Left ventricle myocardium superior (tissue), 1 donor: ENCODE results near the gene LINS1. TPM values are rescaled to one million over a fixed set of nuclear protein-coding genes. Genes with fewer than 3 reads are reported as not detected.
"Not testable (repeated sequence)": the region's sequence is repeated elsewhere in the genome, so short reads cannot be mapped to it uniquely, and the experiment has no call there.

Experiments used
- ATAC-seq: fragments of 200-7000 bp; cut with Tn5 transposase; one replicate; pipeline ENCODE4 v1.9.1; 2020; ENCODE audit warnings: mild to moderate bottlenecking, moderate library complexity
- DNase-seq: peaks from one replicate; pipeline ENCODE4 v3.0.0-alpha.2; 2020
- intact Hi-C: fragments of 100-400 bp; cut with micrococcal nuclease; formaldehyde crosslinking; loops from one replicate; pipeline ENCODE4 v1.11.0; 2022
- total RNA-seq: library from RNA; stranded (reverse); fragmentation: NEBNext Ultra II Directional; extraction: Animal tissue kit (Norgen Biotek cat#: 25700); gene quantifications from one replicate; pipeline ENCODE4 v1.2.1, GENCODE V29; 2021
- donor health status: DM: no; HTN: yes; CAD: no; lungs with severe emphysema.

The LINS1 gene
- total RNA-seq, 1 donor from 2014 or later = 7.7 TPM

DNA sequence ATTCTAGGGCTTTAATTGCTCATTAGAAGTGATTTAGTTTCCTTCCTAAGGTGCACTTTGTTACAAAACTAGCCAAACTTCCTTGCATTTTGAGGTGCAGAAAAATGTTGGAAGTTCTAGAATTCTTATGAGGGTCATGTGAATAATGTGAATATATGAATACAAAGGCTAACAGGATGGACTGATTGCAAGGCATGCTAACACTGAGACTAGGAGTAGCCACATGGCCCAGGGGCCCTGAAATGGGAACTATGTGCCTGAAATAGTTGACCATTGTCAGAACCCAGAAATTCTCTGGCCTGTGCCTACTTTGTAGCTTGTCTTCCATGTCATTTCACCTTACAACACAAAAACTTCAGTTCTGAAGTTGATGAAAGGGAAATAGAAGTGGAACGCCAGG, 11.2 kb upstream of the LINS1 start:
- DNase-seq = no peak
- intact Hi-C loops = no loop called here
- no peak for ATAC-seq

DNA sequence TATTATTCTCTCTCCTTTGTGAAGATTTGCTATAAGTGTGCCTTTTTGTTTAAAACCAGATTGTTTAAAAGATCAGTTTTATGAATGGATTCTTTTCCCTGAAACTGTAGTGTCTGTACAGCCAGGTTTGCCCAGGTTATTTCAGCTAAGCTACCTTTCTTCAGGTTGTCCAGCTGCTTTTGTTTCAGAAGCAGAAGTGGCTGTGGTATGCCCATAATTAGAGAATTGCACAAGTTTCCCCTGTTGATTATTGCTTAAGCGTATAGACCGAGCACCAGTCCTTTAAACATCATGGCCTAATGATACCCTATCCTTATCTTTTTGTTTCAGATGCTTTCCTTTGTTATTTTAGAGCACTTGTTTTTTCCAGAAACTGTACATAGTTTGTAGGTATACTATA, 10.6 kb upstream of the LINS1 start:
- intact Hi-C loops = no loop called here
- ATAC-seq = no peak

GRCh38 chr15:100602823-100603393, 924 bp upstream of the LINS1 start:
- intact Hi-C loops = no loop called here
- ATAC-seq (no peak), DNase-seq (no peak)

More for the DNA sequence above, 10.6 kb upstream of the LINS1 start:
- DNase-seq = no peak

DNA sequence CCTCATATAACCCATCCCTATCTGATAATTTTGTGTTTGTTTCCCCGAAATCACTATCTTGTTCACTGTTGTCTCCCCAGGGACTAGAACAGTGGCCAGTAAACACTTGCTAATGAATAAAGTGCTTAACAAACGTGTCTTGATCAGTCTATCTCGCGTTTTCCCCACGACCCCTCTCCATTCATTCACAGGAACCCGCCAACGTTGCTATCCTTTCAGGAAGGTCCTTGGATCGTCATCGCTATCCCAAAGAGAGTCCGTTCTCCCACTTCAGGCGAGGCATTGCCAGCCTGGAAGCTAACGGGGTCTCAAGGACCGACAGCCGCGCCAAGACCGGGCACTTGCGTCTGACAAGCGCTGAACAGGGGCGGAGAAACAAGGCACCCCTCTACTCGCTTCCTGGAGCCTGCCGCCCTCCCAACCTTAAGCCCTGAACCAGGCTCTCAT, 344 bp downstream of the LINS1 start:
- ATAC-seq (peak; percentile 30), DNase-seq (no peak)
- intact Hi-C loops = no loop called here

- no peak for DNase-seq
- intact Hi-C loops = no loop called here
- no peak for ATAC-seq
Measured at GRCh38 chr15:100601163-100601562, 821 bp downstream of the LINS1 start.

DNA sequence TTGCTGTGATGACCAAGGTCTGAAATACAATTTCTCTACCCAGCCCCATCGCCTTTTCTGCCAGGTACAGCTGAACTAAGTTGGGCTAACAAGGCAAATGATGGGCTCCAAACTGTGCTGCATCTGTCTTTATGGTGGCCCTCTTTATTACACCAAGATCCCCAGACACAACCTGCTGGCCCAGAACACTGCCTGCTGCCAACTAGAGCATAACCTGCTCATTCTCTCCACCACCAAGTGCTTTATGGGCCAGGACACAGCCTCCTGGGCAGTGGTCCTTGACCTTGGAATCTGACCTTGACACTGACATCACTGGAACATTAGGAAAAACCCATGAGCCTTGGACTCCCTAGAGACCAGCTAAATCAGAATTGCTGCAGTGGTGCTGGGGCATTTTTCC, 3.3 kb downstream of the LINS1 start:
- intact Hi-C loops = no loop called here
- no peak for ATAC-seq
- no peak for DNase-seq

- ATAC-seq (no peak), DNase-seq (no peak)
- intact Hi-C loops = no loop called here
Measured at GRCh38 chr15:100597862-100598261, 4.1 kb downstream of the LINS1 start.

DNA sequence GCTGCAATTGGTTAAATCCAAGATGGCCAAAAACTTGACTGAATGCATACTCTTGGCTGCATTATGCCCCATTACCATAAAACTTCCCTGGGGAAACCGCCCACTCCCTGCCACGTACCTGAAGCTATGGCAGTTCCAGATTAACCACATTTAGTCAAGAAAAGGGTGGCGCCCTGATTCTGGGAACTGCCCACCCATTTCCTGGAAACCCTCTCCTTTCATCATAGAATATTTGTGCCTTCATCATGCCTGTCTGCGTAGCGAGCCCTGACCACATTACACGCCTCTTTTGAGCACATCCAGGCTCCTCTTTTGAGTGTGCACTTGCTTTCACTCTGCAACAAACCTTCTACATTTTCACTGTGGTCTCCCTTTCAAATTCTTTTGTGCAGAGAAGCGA, 5.2 kb downstream of the LINS1 start:
- ATAC-seq (no peak), DNase-seq (no peak)
- intact Hi-C loops = no loop called here

DNA sequence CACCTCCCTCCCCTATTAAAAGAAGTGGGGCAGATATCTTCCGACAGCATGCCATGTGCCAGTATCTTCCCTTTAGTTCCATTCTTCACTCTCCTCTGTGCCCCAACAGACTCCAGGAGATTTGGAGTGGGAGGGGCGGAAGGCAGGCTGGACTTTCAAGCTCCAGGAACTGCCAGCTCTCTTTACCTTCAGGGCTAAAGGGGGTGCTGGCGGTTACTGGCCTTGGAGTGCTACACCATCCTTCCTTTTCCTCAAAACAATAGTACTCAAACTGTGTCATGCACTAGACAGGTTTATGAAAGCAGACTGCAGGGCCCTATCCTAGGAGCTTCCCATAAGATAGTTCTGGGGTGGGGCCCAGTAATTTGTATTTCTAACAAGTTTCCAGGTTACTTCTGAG, 6.0 kb downstream of the LINS1 start:
- no peak for DNase-seq
- intact Hi-C loops = no loop called here
- no peak for ATAC-seq

DNA sequence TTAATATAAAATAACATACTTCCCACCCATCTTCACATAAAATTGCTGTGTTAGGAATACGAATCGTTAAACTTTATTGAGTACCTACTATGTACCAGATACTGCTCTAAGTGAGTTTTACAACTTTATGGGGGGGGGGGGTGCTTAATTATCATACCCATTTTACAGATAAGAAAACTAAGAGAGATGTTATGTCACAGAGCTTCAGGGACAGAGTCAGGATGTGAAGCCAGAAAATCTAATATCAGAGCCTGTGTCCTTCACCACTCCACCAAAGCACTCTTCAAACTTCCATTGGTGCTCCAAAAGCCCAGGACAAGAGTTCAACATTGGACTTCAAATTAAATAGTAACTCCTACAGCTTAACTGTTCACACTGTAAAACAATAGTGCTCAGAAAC, 8.6 kb downstream of the LINS1 start:
- intact Hi-C loops = no loop called here
- no peak for ATAC-seq
- no peak for DNase-seq

- intact Hi-C loops = no loop called here
- ATAC-seq = no peak
Measured at GRCh38 chr15:100592898-100593297, 9.1 kb downstream of the LINS1 start.

DNA sequence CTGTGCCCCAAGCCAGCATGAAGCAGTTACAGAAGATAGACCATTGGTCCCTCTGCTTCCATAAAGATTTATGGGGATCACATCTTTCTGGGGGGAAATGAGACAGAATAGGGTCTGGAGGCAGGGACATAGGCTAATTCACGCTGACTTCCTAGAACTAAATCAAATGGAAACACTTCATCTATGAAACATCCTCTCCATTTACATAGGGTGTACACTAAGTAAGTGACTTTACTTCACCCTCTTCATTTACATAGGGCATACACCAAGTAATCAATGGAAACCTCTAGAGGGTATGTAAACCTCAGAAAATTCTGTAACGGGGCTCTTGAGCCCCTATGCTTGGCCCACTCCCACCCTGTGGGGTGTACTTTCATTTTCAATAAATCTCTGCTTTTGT, 10.1 kb downstream of the LINS1 start:
- intact Hi-C loops = no loop called here
- ATAC-seq = no peak
- DNase-seq = no peak

More at GRCh38 chr15:100592898-100593297, 9.1 kb downstream of the LINS1 start:
- no peak for DNase-seq

GRCh38 chr15:100591163-100591562, 10.8 kb downstream of the LINS1 start:
- intact Hi-C loops, DNase-seq: not testable (repeated sequence)

GRCh38 chr15:100588638-100589242, 13.2 kb downstream of the LINS1 start:
- intact Hi-C loops = no loop called here
- DNase-seq (no peak), ATAC-seq (no peak)

More at GRCh38 chr15:100591163-100591562, 10.8 kb downstream of the LINS1 start:
- not testable (repeated sequence) for ATAC-seq

- intact Hi-C loops = no loop called here
- DNase-seq (no peak), ATAC-seq (no peak)
Measured at GRCh38 chr15:100580414-100580813, 21.6 kb downstream of the LINS1 start.

DNA sequence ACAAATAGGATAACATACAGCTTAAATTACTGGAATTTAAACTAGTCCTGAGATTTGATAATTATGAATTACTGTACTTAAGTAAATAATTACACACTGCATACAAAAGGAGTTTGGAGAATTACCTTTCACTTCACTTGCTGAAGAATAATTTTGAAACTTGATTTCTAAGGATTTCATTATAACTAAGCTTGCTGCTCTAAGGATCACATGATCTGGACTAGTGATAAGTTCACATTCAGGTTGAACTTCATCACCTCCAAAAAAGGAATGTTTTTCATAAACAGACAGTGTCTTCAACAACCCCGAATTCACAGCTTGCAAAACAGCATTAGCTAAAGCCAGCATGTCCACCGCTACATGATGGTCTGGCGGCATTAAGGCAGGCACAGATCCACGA, 28.5 kb downstream of the LINS1 start:
- DNase-seq (no peak), ATAC-seq (no peak)
- intact Hi-C loops = loop anchor here (5.0 kb wide), 1 partner anchor 226 kb away; no protein-coding TSS in a partner anchor

GRCh38 chr15:100572362-100572983, 29.5 kb downstream of the LINS1 start:
- intact Hi-C loops = loop anchor here (5.0 kb wide), 1 partner anchor 225 kb away; no protein-coding TSS in a partner anchor
- no peak for ATAC-seq
- no peak for DNase-seq

GRCh38 chr15:100571592-100572167, 30.3 kb downstream of the LINS1 start:
- intact Hi-C loops = loop anchor here (5.0 kb wide), 1 partner anchor 224 kb away; no protein-coding TSS in a partner anchor
- ATAC-seq (no peak), DNase-seq (no peak)

DNA sequence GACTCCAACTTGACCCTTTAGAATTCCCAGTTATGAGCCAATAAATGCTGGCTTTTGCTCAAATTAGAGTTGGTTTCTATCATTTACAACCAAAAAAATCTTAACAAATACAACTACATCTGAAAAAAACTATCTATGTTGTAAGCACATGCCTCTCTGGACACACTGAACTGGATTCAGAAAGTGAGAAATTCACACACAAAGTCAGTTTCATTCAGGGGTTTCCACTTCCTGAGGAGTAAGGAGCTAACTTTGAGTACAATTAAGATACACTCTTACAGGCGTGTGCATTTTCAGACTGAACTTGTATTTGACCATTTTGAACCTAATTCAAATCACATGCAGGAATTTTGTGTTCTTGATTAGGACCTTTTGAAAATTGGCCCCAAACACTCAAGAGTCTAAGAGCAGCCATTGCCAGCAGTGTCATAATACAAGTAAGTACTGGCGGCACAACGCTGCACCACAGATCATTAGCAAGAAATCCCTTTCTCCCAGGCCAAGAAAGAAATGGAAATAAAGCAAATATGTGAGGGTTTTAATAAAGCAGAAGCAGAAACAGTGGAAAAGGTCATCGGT, 31.2 kb downstream of the LINS1 start:
- DNase-seq (no peak), ATAC-seq (no peak)
- intact Hi-C loops = loop anchor here (5.0 kb wide), 1 partner anchor 224 kb away; no protein-coding TSS in a partner anchor

GRCh38 chr15:100570275-100570674, 31.7 kb downstream of the LINS1 start:
- no peak for DNase-seq
- ATAC-seq = no peak
- intact Hi-C loops = loop anchor here (5.0 kb wide), 1 partner anchor 223 kb away; no protein-coding TSS in a partner anchor
